GM21529 (cell line): ENCODE data around the gene CORO2B.

Experiments
- ATAC-seq: cut with Tn5 transposase; IDR thresholded peaks from one replicate; pipeline ENCODE4 v1.9.1; 2021; ENCODE audit not compliant: unreplicated experiment

The CORO2B gene

GRCh38 chr15:68553994-68554720 lies 24.6 kb upstream of the CORO2B start:
- ATAC-seq: no peak

- ATAC-seq: no peak
Measured at GRCh38 chr15:68554721-68555678, 23.8 kb upstream of the CORO2B start.

- no peak for ATAC-seq
Measured at GRCh38 chr15:68555679-68556037, 23.1 kb upstream of the CORO2B start.

GRCh38 chr15:68556139-68556990 lies 22.4 kb upstream of the CORO2B start:
- ATAC-seq: no peak

- ATAC-seq: no peak
Measured at GRCh38 chr15:68557469-68558317, 21.1 kb upstream of the CORO2B start.

- ATAC-seq: no peak
Measured at GRCh38 chr15:68558318-68559305, 20.2 kb upstream of the CORO2B start.

GRCh38 chr15:68559345-68560310 lies 19.2 kb upstream of the CORO2B start:
- ATAC-seq: no peak

- ATAC-seq: no peak
Measured at GRCh38 chr15:68560501-68561113, 18.2 kb upstream of the CORO2B start.

- no peak for ATAC-seq
Measured at GRCh38 chr15:68561171-68561900, 17.5 kb upstream of the CORO2B start.

- no peak for ATAC-seq
Measured at GRCh38 chr15:68561901-68562300, 16.9 kb upstream of the CORO2B start.

GRCh38 chr15:68564173-68564572 lies 14.6 kb upstream of the CORO2B start:
- ATAC-seq: no peak

- no peak for ATAC-seq
Measured at GRCh38 chr15:68565234-68565633, 13.6 kb upstream of the CORO2B start.

GRCh38 chr15:68565726-68566125 lies 13.1 kb upstream of the CORO2B start:
- no peak for ATAC-seq

GRCh38 chr15:68566377-68566954 lies 12.3 kb upstream of the CORO2B start:
- ATAC-seq: no peak

- no peak for ATAC-seq
Measured at GRCh38 chr15:68567345-68567744, 11.4 kb upstream of the CORO2B start.

GRCh38 chr15:68570974-68571373 lies 7.8 kb upstream of the CORO2B start:
- ATAC-seq: no peak

- no peak for ATAC-seq
Measured at GRCh38 chr15:68571582-68571981, 7.2 kb upstream of the CORO2B start.
